SK-N-MC (cell line): ENCODE data around the gene LRP11.

Source experiments
- EZH2 ChIP-seq: fragments of 200-600 bp; sonication (generic); IDR thresholded peaks from one replicate; pipeline ENCODE4 v1.6.1; 2017; ENCODE audit warnings: antibody characterized with exemption
- FOXP2 ChIP-seq: optimal IDR thresholded peaks from 2 replicates; pipeline ENCODE3; 2011; ENCODE audit warnings: mild to moderate bottlenecking, moderate library complexity; ENCODE audit not compliant: insufficient read depth; ENCODE audit errors: extremely low read length, control extremely low read depth
- POLR2AphosphoS5 ChIP-seq: IDR thresholded peaks from 2 replicates; pipeline ENCODE4 v1.6.1; 2012; ENCODE audit warnings: mild to moderate bottlenecking, low read depth, low read length, borderline replicate concordance

DNA sequence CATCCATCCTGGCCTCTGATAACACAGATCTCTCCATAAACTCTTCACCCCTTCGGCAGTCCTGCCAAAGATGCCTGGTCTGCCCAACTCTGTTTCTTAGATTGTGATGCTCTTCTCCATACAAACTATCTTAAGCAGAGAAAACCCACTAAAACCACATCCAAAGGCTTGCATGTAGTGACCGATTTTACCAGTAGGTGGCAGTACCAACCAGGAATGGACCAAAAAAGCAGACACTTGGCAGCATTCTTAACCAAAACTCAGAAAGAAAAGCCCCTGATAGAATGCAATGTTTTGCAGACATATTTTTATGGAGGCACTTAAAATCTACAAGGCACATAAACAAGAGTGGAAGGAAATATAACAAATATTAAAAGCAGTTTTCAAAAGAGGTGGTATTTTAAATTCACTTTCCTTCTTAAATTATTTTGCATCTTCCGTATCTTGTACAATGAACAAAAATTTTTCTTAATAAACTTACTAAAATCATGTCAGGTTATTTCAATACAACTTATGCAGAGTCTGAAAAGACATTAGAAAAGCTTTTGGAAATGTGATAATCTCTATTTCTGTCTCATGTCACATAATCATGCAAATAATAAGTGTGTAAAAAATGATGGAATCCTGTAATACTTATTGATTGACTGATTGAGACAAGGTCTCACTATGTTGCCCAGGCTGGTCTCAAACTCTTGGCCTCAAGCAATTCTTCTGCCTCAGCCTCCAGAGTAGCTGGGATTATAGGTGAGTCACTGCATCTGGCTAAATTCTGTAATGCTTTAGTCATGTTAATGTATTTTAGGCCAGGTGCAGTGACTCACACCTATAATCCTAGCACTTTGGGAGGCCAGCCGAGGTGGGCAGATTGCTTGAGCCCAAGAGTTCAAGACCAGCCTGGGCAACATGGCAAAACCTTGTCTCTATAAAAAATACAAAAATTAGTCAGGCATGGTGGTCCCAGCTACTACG, 29.4 kb downstream of the LRP11 start:
- TF ChIP-seq POLR2AphosphoS5 (no peak), EZH2 (no peak), FOXP2 (no peak)
